Panc1 (cell line): ENCODE data around the gene REEP2. TPM values are rescaled to one million over a fixed set of nuclear protein-coding genes. Genes with fewer than 3 reads are reported as not detected.

Source experiments
- ATAC-seq: fragments of 200-7000 bp; cut with Tn5 transposase; 2 replicates; pipeline ENCODE4 v1.9.1; 2020; ENCODE audit warnings: mild to moderate bottlenecking, moderate library complexity
- BruUV-seq: library from RNA; stranded (reverse); fragments of 400-500 nt; replicated peaks from 2 replicates; lab custom pipeline; 2021; lab: Mats Ljungman, UMichigan
- CTCF ChIA-PET: fragments of 300-600 bp; sonication (Branson Sonifier 250); formaldehyde crosslinking; loops from one replicate; lab custom pipeline; 2022; ENCODE audit warnings: antibody characterized with exemption; lab: Charles Lee
- POLR2A ChIA-PET: fragments of 300-600 bp; sonication (Branson Sonifier 250); formaldehyde crosslinking; loops from one replicate; lab custom pipeline; 2022; ENCODE audit warnings: antibody characterized with exemption; lab: Charles Lee
- DNase-seq: peaks from one replicate; pipeline ENCODE4 v3.0.0-alpha.2; 2010; ENCODE audit warnings: low read depth, low spot score
- H3K27ac ChIP-seq: 2 replicates; pipeline ENCODE4 v1.5.1; 2011; ENCODE audit warnings: mild to moderate bottlenecking, low read length, inconsistent platforms
- H3K27me3 ChIP-seq: fragments of 200-500 bp; sonication (Bioruptor generic); 2 replicates; pipeline ENCODE4 v1.6.0; 2014; ENCODE audit warnings: low read length, inconsistent platforms; ENCODE audit not compliant: control insufficient read depth, insufficient read depth
- H3K36me3 ChIP-seq: fragments of 200-500 bp; sonication (Bioruptor generic); 2 replicates; pipeline ENCODE4 v1.5.1; 2014; ENCODE audit warnings: inconsistent platforms, mild to moderate bottlenecking, low read length, moderate library complexity; ENCODE audit not compliant: control insufficient read depth, insufficient read depth
- H3K4me1 ChIP-seq: 2 replicates; pipeline ENCODE4 v1.5.1; 2011; ENCODE audit warnings: inconsistent platforms, mild to moderate bottlenecking, low read length, moderate library complexity; ENCODE audit not compliant: control insufficient read depth, insufficient read depth
- H3K4me3 ChIP-seq, 2 experiments: 2 replicates each; pipeline ENCODE4 v1.5.1; 2011 to 2012; ENCODE audit warnings: low read depth in 2 of 2, low read length in 2 of 2, mild to moderate bottlenecking in 2 of 2, inconsistent platforms in 1 of 2, moderate library complexity in 1 of 2
- H3K9me3 ChIP-seq: fragments of 200-500 bp; sonication (Bioruptor generic); 2 replicates; pipeline ENCODE4 v1.5.1; 2014; ENCODE audit warnings: low read depth, mild to moderate bottlenecking, inconsistent platforms, low read length, moderate library complexity; ENCODE audit not compliant: control insufficient read depth, insufficient read depth
- CTCF ChIP-seq: fragments of 450-650 bp; IDR thresholded peaks from 2 replicates; pipeline ENCODE4 v1.5.1; 2017; ENCODE audit warnings: mild to moderate bottlenecking
- POLR2AphosphoS5 ChIP-seq: IDR thresholded peaks from 2 replicates; pipeline ENCODE4 v1.6.1; 2012; ENCODE audit warnings: mild to moderate bottlenecking, low read depth, low read length, moderate library complexity
- REST ChIP-seq, 2 experiments: IDR thresholded peaks; 2 replicates each; pipeline ENCODE4 v1.6.1; 2011 to 2012; ENCODE audit warnings: low read depth in 2 of 2, control low read depth in 1 of 2, low read length in 1 of 2, mild to moderate bottlenecking in 1 of 2, moderate library complexity in 1 of 2; ENCODE audit not compliant: insufficient read depth in 1 of 2
- SIN3A ChIP-seq: IDR thresholded peaks from 2 replicates; pipeline ENCODE4 v1.6.1; 2012; ENCODE audit warnings: low read depth, mild to moderate bottlenecking, low read length, moderate library complexity, borderline replicate concordance; ENCODE audit not compliant: insufficient read depth
- TCF7L2 ChIP-seq: IDR thresholded peaks from 2 replicates; pipeline ENCODE4 v1.6.1; 2011; ENCODE audit warnings: mild to moderate bottlenecking, low read depth, low read length, inconsistent platforms
- in situ Hi-C: cut with HindIII; loops from 2 replicates; pipeline ENCODE4 v1.10.0; 2016; ENCODE audit warnings: low sequenced_read_pairs, low pct_unique_long_range_greater_than_20kb
- intact Hi-C: fragments of 100-400 bp; cut with micrococcal nuclease; formaldehyde crosslinking; loops from one replicate; pipeline ENCODE4 v1.10.0; 2022; ENCODE audit not compliant: unreplicated experiment
- total RNA-seq: library from RNA; stranded (reverse); gene quantifications from one replicate; pipeline ENCODE4 v1.2.1, GENCODE V29; 2021; ENCODE audit not compliant: unreplicated experiment

The REEP2 gene
- total RNA-seq, 1 experiment from 2014 or later, result 6.5 TPM

- ATAC-seq (no peak), DNase-seq (no peak)
- no peaks in the 10 kb centered on the region for H3K27me3 ChIP-seq
- TSS peak; percentile 86 for BruUV-seq
- in situ Hi-C loops (no loop called here), intact Hi-C loops (no loop called here)
- no peak overlapping the region for H3K27ac ChIP-seq
- H3K36me3 ChIP-seq, result no peaks in the 10 kb centered on the region
- no peak overlapping the region for H3K4me3 ChIP-seq
- H3K4me1 ChIP-seq, result peaks cover 3% of the 10 kb centered on the region; the same call in 1 of the 2 replicates
- TF ChIP-seq TCF7L2, result no peak
- TF ChIP-seq SIN3A, result no peak
- no peak for TF ChIP-seq CTCF
- TF ChIP-seq REST (IDR thresholded peaks at IDR 0.05; ENCODE audit: insufficient read depth in 1 of 2, low read depth in 2 of 2, low read length in 1 of 2), result no peak
- TF ChIP-seq POLR2AphosphoS5, result no peak
- ChIA-PET POLR2A (no interaction called here), CTCF (interaction anchor here (0.6 kb wide), 1 partner anchor 454 kb away, joined by 4 read pairs; no protein-coding TSS in a partner anchor)
- H3K9me3 ChIP-seq, result no peaks in the 10 kb centered on the region
Measured at GRCh38 chr5:138468133-138468965, 29.5 kb downstream of the REEP2 start.

- intact Hi-C loops, result no loop called here
- no peaks in the 10 kb centered on the region for H3K4me1 ChIP-seq
- H3K36me3 ChIP-seq, result no peaks in the 10 kb centered on the region
- H3K4me3 ChIP-seq, result no peak overlapping the region
- H3K9me3 ChIP-seq, result no peaks in the 10 kb centered on the region
- ATAC-seq (no peak), DNase-seq (no peak)
- no peaks in the 10 kb centered on the region for H3K27me3 ChIP-seq
- no TSS peak for BruUV-seq
- H3K27ac ChIP-seq, result no peak overlapping the region
- no peak for TF ChIP-seq SIN3A
- TF ChIP-seq CTCF, result no peak
- no peak for TF ChIP-seq POLR2AphosphoS5
- TF ChIP-seq TCF7L2, result no peak
- TF ChIP-seq REST (IDR thresholded peaks at IDR 0.05; ENCODE audit: insufficient read depth in 1 of 2, low read depth in 2 of 2, low read length in 1 of 2), result no peak
- ChIA-PET POLR2A (no interaction called here), CTCF (interaction anchor here (0.6 kb wide), 1 partner anchor 453 kb away, joined by 4 read pairs; no protein-coding TSS in a partner anchor)
- in situ Hi-C loops, result no loop called here
Measured at GRCh38 chr5:138468966-138469539, 30.2 kb downstream of the REEP2 start.
